ENCODE data around the gene GBA2. TPM values are rescaled to one million over a fixed set of nuclear protein-coding genes. Genes with fewer than 3 reads are reported as not detected.
A peak's percentile ranks its signal among the peaks of the same experiment; 100 is the strongest.

The GBA2 gene
- total and polyA plus RNA-seq, 4 donors = 42.4 to 78.7 (median 46.2) TPM

- Histone ChIP-seq H3K4me1 (ENCODE audit: control insufficient read depth in 5 of 5, insufficient read depth in 5 of 5, low read length in 5 of 5) (peaks cover 0 to 2% (median 0%) of the 10 kb centered on the region in 5 donors), H3K27me3 (ENCODE audit: control insufficient read depth in 3 of 3, insufficient read depth in 3 of 3, low read length in 2 of 3) (no peaks in the 10 kb centered on the region), H3K36me3 (ENCODE audit: control insufficient read depth in 4 of 4, insufficient read depth in 4 of 4, low read length in 4 of 4) (peaks cover 41 to 74% (median 71%) of the 10 kb centered on the region in 4 donors), H3K9me3 (ENCODE audit: control insufficient read depth in 4 of 4, insufficient read depth in 3 of 4, low read length in 3 of 4) (no peaks in the 10 kb centered on the region), H3K27ac (ENCODE audit: low read depth in 1 of 2, low read length in 1 of 2) (no peak overlapping the region), H3K4me3 (no peak overlapping the region), H3K9ac (ENCODE audit: insufficient read depth in 1 of 2, low read length in 2 of 2) (no peak overlapping the region)
- ATAC-seq (ENCODE audit: insufficient read depth, low FRiP score) (no peak), DNase-seq (no peak)
- TF ChIP-seq, protein P1, sequence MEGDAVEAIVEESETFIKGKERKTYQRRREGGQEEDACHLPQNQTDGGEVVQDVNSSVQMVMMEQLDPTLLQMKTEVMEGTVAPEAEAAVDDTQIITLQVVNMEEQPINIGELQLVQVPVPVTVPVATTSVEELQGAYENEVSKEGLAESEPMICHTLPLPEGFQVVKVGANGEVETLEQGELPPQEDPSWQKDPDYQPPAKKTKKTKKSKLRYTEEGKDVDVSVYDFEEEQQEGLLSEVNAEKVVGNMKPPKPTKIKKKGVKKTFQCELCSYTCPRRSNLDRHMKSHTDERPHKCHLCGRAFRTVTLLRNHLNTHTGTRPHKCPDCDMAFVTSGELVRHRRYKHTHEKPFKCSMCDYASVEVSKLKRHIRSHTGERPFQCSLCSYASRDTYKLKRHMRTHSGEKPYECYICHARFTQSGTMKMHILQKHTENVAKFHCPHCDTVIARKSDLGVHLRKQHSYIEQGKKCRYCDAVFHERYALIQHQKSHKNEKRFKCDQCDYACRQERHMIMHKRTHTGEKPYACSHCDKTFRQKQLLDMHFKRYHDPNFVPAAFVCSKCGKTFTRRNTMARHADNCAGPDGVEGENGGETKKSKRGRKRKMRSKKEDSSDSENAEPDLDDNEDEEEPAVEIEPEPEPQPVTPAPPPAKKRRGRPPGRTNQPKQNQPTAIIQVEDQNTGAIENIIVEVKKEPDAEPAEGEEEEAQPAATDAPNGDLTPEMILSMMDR (IDR thresholded peaks at IDR 0.05; ENCODE audit: control extremely low read depth, extremely low read depth) = no peak
- 91 to 92% methylated on average over 11 of the region's 11 CpGs for WGBS, 2 donors
Measured at GRCh38 chr9:35700031-35700430, 49.0 kb downstream of the GBA2 start.

DNA sequence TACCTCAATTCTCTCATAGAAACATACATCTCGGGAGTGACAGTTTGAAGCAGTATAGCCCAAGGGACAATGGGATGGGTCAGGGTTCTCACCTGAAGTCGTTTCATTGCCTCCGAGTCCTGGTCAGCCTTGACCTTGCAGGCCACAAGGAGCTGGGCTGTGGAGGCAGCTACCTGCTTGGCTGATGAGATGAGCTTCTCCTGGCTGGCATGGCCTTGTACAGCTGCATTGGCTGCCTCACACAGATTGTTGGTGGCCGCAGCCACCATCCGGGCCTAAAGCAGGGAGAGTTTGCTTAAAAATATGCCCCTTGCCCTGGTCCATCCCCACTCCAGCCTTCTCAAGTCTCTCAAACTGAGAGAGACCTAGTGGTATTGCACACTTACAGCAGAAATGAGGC, 50.8 kb downstream of the GBA2 start:
- H3K27ac ChIP-seq (ENCODE audit: low read depth in 1 of 2, low read length in 1 of 2) = peak overlapping the region in 1 of 2 donors; percentile 55
- H3K27me3 ChIP-seq (ENCODE audit: control insufficient read depth in 3 of 3, insufficient read depth in 3 of 3, low read length in 2 of 3) = no peaks in the 10 kb centered on the region
- WGBS, 2 donors = 94 to 96% methylated on average over 5 of the region's 5 CpGs
- no peak overlapping the region for H3K4me3 ChIP-seq
- DNase-seq (no peak), ATAC-seq (ENCODE audit: insufficient read depth, low FRiP score) (no peak)
- no peak overlapping the region for H3K9ac ChIP-seq (ENCODE audit: insufficient read depth in 1 of 2, low read length in 2 of 2)
- no peaks in the 10 kb centered on the region for H3K9me3 ChIP-seq (ENCODE audit: control insufficient read depth in 4 of 4, insufficient read depth in 3 of 4, low read length in 3 of 4)
- TF ChIP-seq, protein P1 (IDR thresholded peaks at IDR 0.05; ENCODE audit: control extremely low read depth, extremely low read depth) = no peak
- peaks cover 0 to 2% (median 0%) of the 10 kb centered on the region in 5 donors for H3K4me1 ChIP-seq (ENCODE audit: control insufficient read depth in 5 of 5, insufficient read depth in 5 of 5, low read length in 5 of 5)
- peaks cover 37 to 60% (median 54%) of the 10 kb centered on the region in 4 donors for H3K36me3 ChIP-seq (ENCODE audit: control insufficient read depth in 4 of 4, insufficient read depth in 4 of 4, low read length in 4 of 4)

DNA sequence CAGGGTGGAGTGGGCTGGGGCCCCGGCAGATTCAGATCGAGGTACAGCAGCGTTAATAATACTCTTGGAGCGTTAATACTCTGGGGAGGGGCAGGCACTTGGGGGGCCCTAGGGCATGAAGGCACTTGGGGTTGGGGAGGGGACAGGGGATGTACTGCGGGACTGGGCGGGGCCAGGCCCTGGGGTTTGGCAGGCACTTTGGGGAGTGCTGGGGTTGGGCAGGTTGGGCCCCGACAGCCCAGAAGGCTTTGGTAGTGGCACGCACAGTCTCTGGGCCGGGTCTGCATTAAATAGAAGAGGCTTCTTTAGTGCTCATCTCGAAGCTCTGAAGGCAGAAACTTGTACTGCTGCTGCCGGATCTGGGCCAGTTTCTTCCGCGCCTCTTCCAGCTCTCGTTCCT, 51.5 kb downstream of the GBA2 start:
- 83 to 93% methylated on average over 14 of the region's 14 CpGs for WGBS, 2 donors
- Histone ChIP-seq H3K4me1 (ENCODE audit: control insufficient read depth in 5 of 5, insufficient read depth in 5 of 5, low read length in 5 of 5) (peaks cover 0 to 2% (median 0%) of the 10 kb centered on the region in 5 donors), H3K9ac (ENCODE audit: insufficient read depth in 1 of 2, low read length in 2 of 2) (no peak overlapping the region), H3K9me3 (ENCODE audit: control insufficient read depth in 4 of 4, insufficient read depth in 3 of 4, low read length in 3 of 4) (no peaks in the 10 kb centered on the region), H3K4me3 (no peak overlapping the region), H3K27ac (ENCODE audit: low read depth in 1 of 2, low read length in 1 of 2) (peak overlapping the region in 1 of 2 donors; percentile 58), H3K27me3 (ENCODE audit: control insufficient read depth in 3 of 3, insufficient read depth in 3 of 3, low read length in 2 of 3) (no peaks in the 10 kb centered on the region), H3K36me3 (ENCODE audit: control insufficient read depth in 4 of 4, insufficient read depth in 4 of 4, low read length in 4 of 4) (peaks cover 37 to 53% (median 49%) of the 10 kb centered on the region in 4 donors)
- TF ChIP-seq, protein P1 (IDR thresholded peaks at IDR 0.05; ENCODE audit: control extremely low read depth, extremely low read depth) = no peak
- ATAC-seq (ENCODE audit: insufficient read depth, low FRiP score) (no peak), DNase-seq (no peak)

All from lung (tissue), 12 donors.